Measurements from ENCODE around the gene CPS1.

The CPS1 gene

DNA sequence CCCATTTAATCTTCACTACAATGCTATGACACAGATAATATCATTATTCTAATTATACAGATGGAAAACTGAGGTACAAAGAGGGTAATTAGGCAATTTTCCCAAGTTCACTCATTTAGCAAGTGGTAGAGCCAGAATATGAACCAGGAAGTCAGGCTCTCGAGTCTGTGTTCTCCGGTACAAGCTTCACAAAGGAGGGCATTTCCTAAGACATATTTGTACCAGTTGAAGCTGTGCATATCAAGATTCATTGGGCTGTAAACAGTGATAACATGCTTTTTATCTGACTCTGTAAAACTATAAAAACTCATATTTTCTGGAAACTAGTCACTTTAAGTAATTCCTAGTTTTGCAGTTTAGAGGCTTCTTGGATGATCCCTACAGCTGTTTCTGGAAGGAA, 23.0 kb upstream of the CPS1 start:
- no peaks in the 10 kb centered on the region for H3K36me3 ChIP-seq
- H3K27me3 ChIP-seq (ENCODE audit: insufficient read depth, low read depth, severe bottlenecking): no peaks in the 10 kb centered on the region
- H3K27ac ChIP-seq: no peak overlapping the region
- no peaks in the 10 kb centered on the region for H3K9me3 ChIP-seq (ENCODE audit: severe bottlenecking)
- no peak for DNase-seq
- no peak overlapping the region for H3K4me3 ChIP-seq (ENCODE audit: low read depth, low read length)
- no peak for TF ChIP-seq CTCF (IDR thresholded peaks at IDR 0.05; ENCODE audit: low read depth, low read length)

DNA sequence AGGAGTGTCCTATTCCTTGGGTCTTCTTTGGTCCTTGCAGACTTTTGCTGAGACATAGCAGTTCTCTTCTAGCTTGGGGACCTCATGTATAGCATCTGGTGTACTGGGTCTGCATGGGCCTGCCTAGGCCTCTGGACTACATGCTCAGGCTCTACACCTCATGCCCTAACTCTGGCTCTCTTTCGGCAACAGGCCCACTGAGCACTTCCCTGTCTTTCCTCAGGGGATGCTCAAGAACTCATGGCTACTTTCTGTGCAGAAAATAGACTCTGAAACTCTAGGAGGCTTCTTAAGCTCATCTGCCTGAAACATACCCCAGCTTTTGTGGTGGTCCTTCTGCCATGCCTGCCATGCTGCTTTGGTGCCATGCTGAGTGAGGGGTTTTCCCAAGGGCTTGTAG, 21.5 kb upstream of the CPS1 start:
- H3K27ac ChIP-seq: no peak overlapping the region
- no peaks in the 10 kb centered on the region for H3K9me3 ChIP-seq (ENCODE audit: severe bottlenecking)
- no peak overlapping the region for H3K4me3 ChIP-seq (ENCODE audit: low read depth, low read length)
- TF ChIP-seq CTCF (IDR thresholded peaks at IDR 0.05; ENCODE audit: low read depth, low read length): no peak
- no peak for DNase-seq
- no peaks in the 10 kb centered on the region for H3K36me3 ChIP-seq
- H3K27me3 ChIP-seq (ENCODE audit: insufficient read depth, low read depth, severe bottlenecking): no peaks in the 10 kb centered on the region

DNA sequence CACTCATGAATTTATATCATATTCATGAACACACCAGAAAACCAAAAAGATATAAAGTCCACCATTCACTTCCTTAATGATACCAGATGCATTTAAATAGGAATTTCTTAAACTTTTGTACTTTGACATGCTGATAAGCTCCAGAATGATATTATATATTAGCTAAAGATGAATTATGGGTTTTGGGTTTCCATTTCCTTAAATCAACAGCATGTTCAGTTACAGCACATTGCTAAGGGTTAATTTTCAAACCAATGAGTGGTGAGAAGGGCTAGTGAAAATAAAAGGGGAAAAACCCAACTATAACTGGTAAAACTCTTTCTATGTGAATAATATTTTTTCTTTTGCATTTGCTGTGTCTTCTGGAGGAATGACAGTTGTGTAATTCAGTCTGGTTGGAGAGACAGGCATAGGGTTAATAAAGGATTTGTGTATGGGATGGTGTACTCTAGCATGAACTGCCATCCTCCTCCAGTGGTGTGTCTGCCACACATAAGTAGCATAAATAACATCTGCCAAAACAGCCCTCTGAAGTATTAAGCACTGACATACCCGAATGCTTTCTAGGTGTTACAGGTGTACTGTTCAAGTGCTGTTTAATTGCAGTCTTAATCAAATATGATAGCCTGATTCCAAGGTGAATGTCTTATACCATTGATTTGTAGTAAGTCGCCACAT, 19.3 kb upstream of the CPS1 start:
- Histone ChIP-seq H3K27me3 (ENCODE audit: insufficient read depth, low read depth, severe bottlenecking) (no peaks in the 10 kb centered on the region), H3K36me3 (no peaks in the 10 kb centered on the region), H3K9me3 (ENCODE audit: severe bottlenecking) (no peaks in the 10 kb centered on the region), H3K27ac (no peak overlapping the region), H3K4me3 (ENCODE audit: low read depth, low read length) (no peak overlapping the region)
- no peak for TF ChIP-seq CTCF (IDR thresholded peaks at IDR 0.05; ENCODE audit: low read depth, low read length)
- no peak for DNase-seq

DNA sequence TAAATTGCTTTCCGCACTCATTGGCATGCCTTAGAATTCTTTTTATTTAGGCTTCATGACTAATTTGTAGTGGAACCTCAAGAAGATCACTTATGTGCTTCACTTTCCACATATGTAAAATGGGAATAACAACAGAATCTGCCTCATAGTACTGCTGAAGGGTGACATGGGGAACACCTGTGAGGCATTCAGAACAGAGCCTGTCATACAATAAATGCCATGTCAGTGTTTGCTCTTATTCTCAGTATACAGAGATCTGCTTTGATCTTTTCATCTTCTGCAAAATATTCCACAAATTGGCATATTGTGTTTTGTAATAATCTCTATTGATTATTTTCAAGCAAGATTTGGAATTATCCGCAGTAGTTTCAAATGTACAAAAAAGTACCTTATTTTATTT, 17.4 kb upstream of the CPS1 start:
- no peak overlapping the region for H3K27ac ChIP-seq
- no peaks in the 10 kb centered on the region for H3K27me3 ChIP-seq (ENCODE audit: insufficient read depth, low read depth, severe bottlenecking)
- no peaks in the 10 kb centered on the region for H3K9me3 ChIP-seq (ENCODE audit: severe bottlenecking)
- no peak overlapping the region for H3K4me3 ChIP-seq (ENCODE audit: low read depth, low read length)
- no peaks in the 10 kb centered on the region for H3K36me3 ChIP-seq
- no peak for TF ChIP-seq CTCF (IDR thresholded peaks at IDR 0.05; ENCODE audit: low read depth, low read length)
- DNase-seq: no peak

DNA sequence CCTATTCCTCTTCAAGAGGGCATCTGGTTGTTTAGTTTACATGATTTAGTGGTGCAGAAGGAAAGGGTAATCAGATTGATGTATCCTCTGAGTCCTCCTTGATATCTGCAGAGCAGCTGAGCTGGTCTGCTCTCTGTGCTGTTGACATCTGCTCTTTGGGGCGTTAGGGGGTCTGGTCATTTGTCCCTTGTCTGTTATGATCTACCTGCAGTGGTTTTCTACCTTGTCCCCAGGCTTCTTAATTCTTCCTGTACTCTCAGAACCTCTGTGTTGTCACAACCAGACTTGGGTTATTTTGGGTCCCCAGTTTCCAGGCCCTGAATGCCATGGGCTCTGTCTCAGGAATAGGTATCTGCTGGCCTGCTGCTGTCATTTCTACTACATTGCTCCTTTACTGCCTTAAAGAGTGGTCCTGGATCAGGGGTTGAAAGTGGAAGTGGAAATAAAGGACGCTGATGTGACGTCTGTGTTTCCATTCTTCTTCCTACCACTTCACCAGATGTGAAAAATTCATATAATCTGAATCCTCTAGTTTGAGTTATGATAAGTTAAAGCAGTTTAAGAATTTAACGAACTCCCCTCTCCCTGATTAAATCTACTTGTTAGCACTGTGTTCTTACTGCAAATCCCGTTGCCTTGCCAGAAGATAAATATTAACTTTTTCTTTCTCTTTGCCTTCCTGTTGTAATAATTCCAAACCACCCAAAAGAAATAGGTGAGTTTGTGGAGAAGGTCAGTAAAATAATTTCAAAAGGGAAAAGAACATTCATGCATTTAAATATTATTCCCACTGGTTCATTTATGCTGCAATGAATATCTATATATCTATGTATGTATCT, 16.6 kb upstream of the CPS1 start:
- no peak for TF ChIP-seq CTCF (IDR thresholded peaks at IDR 0.05; ENCODE audit: low read depth, low read length)
- no peaks in the 10 kb centered on the region for H3K27me3 ChIP-seq (ENCODE audit: insufficient read depth, low read depth, severe bottlenecking)
- H3K9me3 ChIP-seq (ENCODE audit: severe bottlenecking): no peaks in the 10 kb centered on the region
- no peak overlapping the region for H3K27ac ChIP-seq
- no peaks in the 10 kb centered on the region for H3K36me3 ChIP-seq
- no peak for DNase-seq
- no peak overlapping the region for H3K4me3 ChIP-seq (ENCODE audit: low read depth, low read length)

Data from WERI-Rb-1 (cell line).